Upper lobe of left lung (tissue), 4 donors: ENCODE results near the gene R3HDM4.

ENCODE experiments used
- POLR2AphosphoS5 ChIP-seq, 2 donors: sonication (generic); formaldehyde crosslinking; IDR thresholded peaks; one replicate each; pipeline ENCODE4 v1.5.1; 2017; ENCODE audit warnings: antibody characterized with exemption in 2 of 2
- TF ChIP-seq, protein P1 (sequence below), 6 experiments: fragments of 450-650 bp in 4 of 6; fragments of 200-600 bp in 2 of 6; sonication (generic) in 2 of 6; IDR thresholded peaks; one replicate each; pipeline ENCODE4 v1.5.1; 2016 to 2019; ENCODE audit warnings: antibody characterized with exemption in 6 of 6

GRCh38 chr19:881385-882071, 31.5 kb downstream of the R3HDM4 start:
- TF ChIP-seq, protein P1, sequence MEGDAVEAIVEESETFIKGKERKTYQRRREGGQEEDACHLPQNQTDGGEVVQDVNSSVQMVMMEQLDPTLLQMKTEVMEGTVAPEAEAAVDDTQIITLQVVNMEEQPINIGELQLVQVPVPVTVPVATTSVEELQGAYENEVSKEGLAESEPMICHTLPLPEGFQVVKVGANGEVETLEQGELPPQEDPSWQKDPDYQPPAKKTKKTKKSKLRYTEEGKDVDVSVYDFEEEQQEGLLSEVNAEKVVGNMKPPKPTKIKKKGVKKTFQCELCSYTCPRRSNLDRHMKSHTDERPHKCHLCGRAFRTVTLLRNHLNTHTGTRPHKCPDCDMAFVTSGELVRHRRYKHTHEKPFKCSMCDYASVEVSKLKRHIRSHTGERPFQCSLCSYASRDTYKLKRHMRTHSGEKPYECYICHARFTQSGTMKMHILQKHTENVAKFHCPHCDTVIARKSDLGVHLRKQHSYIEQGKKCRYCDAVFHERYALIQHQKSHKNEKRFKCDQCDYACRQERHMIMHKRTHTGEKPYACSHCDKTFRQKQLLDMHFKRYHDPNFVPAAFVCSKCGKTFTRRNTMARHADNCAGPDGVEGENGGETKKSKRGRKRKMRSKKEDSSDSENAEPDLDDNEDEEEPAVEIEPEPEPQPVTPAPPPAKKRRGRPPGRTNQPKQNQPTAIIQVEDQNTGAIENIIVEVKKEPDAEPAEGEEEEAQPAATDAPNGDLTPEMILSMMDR (IDR thresholded peaks at IDR 0.05) = no peak
- no peak for TF ChIP-seq POLR2AphosphoS5 (IDR thresholded peaks at IDR 0.05)
